ENCODE measurements around the gene SMIM11. TPM values are rescaled to one million over a fixed set of nuclear protein-coding genes. Genes with fewer than 3 reads are reported as not detected.
"Not testable (repeated sequence)": the region's sequence is repeated elsewhere in the genome, so short reads cannot be mapped to it uniquely, and the experiment has no call there.

SMIM11 gene
- total RNA-seq, 1 experiment from 2014 or later, result 37.1 TPM

GRCh38 chr21:34353182-34353581, 22.1 kb upstream of the SMIM11 start:
- no peak for DNase-seq (ENCODE audit: extremely low read depth, low read depth)

- DNase-seq (ENCODE audit: extremely low read depth, low read depth), result no peak
Measured at GRCh38 chr21:34354836-34355235, 20.5 kb upstream of the SMIM11 start.

- DNase-seq (ENCODE audit: extremely low read depth, low read depth), result no peak
Measured at GRCh38 chr21:34355570-34355969, 19.7 kb upstream of the SMIM11 start.

- DNase-seq (ENCODE audit: extremely low read depth, low read depth), result no peak
Measured at GRCh38 chr21:34357889-34358288, 17.4 kb upstream of the SMIM11 start.

GRCh38 chr21:34358866-34359265, 16.4 kb upstream of the SMIM11 start:
- DNase-seq (ENCODE audit: extremely low read depth, low read depth), result no peak

- DNase-seq (ENCODE audit: extremely low read depth, low read depth), result no peak
Measured at GRCh38 chr21:34360488-34361241, 14.6 kb upstream of the SMIM11 start.

GRCh38 chr21:34362136-34362444, 13.2 kb upstream of the SMIM11 start:
- no peak for DNase-seq (ENCODE audit: extremely low read depth, low read depth)

GRCh38 chr21:34362670-34363069, 12.6 kb upstream of the SMIM11 start:
- DNase-seq (ENCODE audit: extremely low read depth, low read depth), result no peak

GRCh38 chr21:34363733-34364132, 11.6 kb upstream of the SMIM11 start, which contains the start of gene KCNE2:
Gene KCNE2 (plus strand): TSS chr21:34364006. CDS start chr21:34370479, 6,473 bp downstream.
- DNase-seq (ENCODE audit: extremely low read depth, low read depth), result no peak

- DNase-seq (ENCODE audit: extremely low read depth, low read depth), result no peak
Measured at GRCh38 chr21:34364921-34365320, 10.4 kb upstream of the SMIM11 start.

- no peak for DNase-seq (ENCODE audit: extremely low read depth, low read depth)
Measured at GRCh38 chr21:34365809-34366208, 9.5 kb upstream of the SMIM11 start.

GRCh38 chr21:34367320-34367935, 7.9 kb upstream of the SMIM11 start:
- peak; percentile 75 for DNase-seq (ENCODE audit: extremely low read depth, low read depth)

- no peak for DNase-seq (ENCODE audit: extremely low read depth, low read depth)
Measured at GRCh38 chr21:34369741-34370140, 5.6 kb upstream of the SMIM11 start.

- no peak for DNase-seq (ENCODE audit: extremely low read depth, low read depth)
Measured at GRCh38 chr21:34372321-34372720, 3.0 kb upstream of the SMIM11 start.

GRCh38 chr21:34374462-34374861, 845 bp upstream of the SMIM11 start:
- not testable (repeated sequence) for DNase-seq (ENCODE audit: extremely low read depth, low read depth)

- not testable (repeated sequence) for DNase-seq (ENCODE audit: extremely low read depth, low read depth)
Measured at GRCh38 chr21:34375619-34375972, 289 bp downstream of the SMIM11 start.

GRCh38 chr21:34383138-34383537, 7.8 kb downstream of the SMIM11 start:
- DNase-seq (ENCODE audit: extremely low read depth, low read depth), result not testable (repeated sequence)

- DNase-seq (ENCODE audit: extremely low read depth, low read depth), result not testable (repeated sequence)
Measured at GRCh38 chr21:34383724-34384415, 8.6 kb downstream of the SMIM11 start.

- DNase-seq (ENCODE audit: extremely low read depth, low read depth), result not testable (repeated sequence)
Measured at GRCh38 chr21:34400522-34400921, 25.2 kb downstream of the SMIM11 start.

- DNase-seq (ENCODE audit: extremely low read depth, low read depth), result not testable (repeated sequence)
Measured at GRCh38 chr21:34404742-34405141, 29.4 kb downstream of the SMIM11 start.

GRCh38 chr21:34405686-34406085, 30.4 kb downstream of the SMIM11 start:
- DNase-seq (ENCODE audit: extremely low read depth, low read depth), result not testable (repeated sequence)

- DNase-seq (ENCODE audit: extremely low read depth, low read depth), result not testable (repeated sequence)
Measured at GRCh38 chr21:34406102-34406501, 30.8 kb downstream of the SMIM11 start.
